ENCODE measurements around the gene USPL1. TPM values are rescaled to one million over a fixed set of nuclear protein-coding genes. Genes with fewer than 3 reads are reported as not detected.

Gene USPL1
- total RNA-seq, 1 experiment from 2014 or later = 14.3 TPM

DNA sequence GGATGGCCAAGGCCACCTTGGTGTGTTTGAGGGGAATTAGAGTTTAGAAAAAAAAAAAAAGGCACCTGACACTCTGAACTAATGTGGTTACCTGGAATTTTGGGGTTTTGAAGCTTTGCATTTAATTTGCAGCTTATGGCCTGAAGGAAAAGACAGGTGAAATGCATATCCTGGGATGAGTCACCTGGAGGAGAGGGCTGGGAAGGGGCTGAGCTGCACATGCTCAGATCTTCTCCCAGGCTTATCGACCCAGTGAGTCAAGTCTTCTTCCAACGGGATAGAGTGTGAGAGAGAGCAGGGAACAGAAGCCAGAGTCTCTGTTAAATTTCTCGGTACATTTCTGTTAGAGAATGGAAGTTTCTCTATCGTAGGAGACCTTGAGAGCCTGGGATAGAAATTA is 88.0 kb downstream of the USPL1 start (continued):
- TF ChIP-seq USF1 (CRISPR knock-in tag; IDR thresholded peaks at IDR 0.05) (no peak), ZNF232 (CRISPR knock-in tag; IDR thresholded peaks at IDR 0.05) (no peak)

- Mint-ChIP-seq H3K4me3 (no peak overlapping the region), H3K36me3 (no peaks in the 10 kb centered on the region), H3K27me3 (ENCODE audit: low read depth) (no peaks in the 10 kb centered on the region), H3K9me3 (peaks cover 3% of the 10 kb centered on the region; the same call in 1 of the 2 replicates), H3K4me1 (peaks cover 15% of the 10 kb centered on the region), H3K27ac (no peak overlapping the region)
- POLR2A ChIA-PET = no interaction called here
- no peak for TF ChIP-seq NFATC4 (CRISPR knock-in tag; IDR thresholded peaks at IDR 0.05)
- TF ChIP-seq NR3C1 (CRISPR knock-in tag; conservative IDR thresholded peaks at IDR 0.05; ENCODE audit: low read depth) = no peak
- TF ChIP-seq FOXJ3 (CRISPR knock-in tag; IDR thresholded peaks at IDR 0.05; ENCODE audit: borderline replicate concordance) = no peak
- TF ChIP-seq FOXK1 (CRISPR knock-in tag; IDR thresholded peaks at IDR 0.05) = no peak
- no peak for TF ChIP-seq STAT6 (CRISPR knock-in tag; conservative IDR thresholded peaks at IDR 0.05; ENCODE audit: low read depth)
- TF ChIP-seq SMAD4 (CRISPR knock-in tag; IDR thresholded peaks at IDR 0.05) = no peak
- no peak for TF ChIP-seq CREB1 (CRISPR knock-in tag; IDR thresholded peaks at IDR 0.05)
- no peak for TF ChIP-seq TP53 (CRISPR knock-in tag; IDR thresholded peaks at IDR 0.05)
- TF ChIP-seq OVOL2 (CRISPR knock-in tag; IDR thresholded peaks at IDR 0.05; ENCODE audit: borderline replicate concordance) = no peak
- no peak for TF ChIP-seq ETV6 (CRISPR knock-in tag; IDR thresholded peaks at IDR 0.05)
- no peak for TF ChIP-seq USF1 (CRISPR knock-in tag; IDR thresholded peaks at IDR 0.05)
- no peak for TF ChIP-seq MXD4 (CRISPR knock-in tag; IDR thresholded peaks at IDR 0.05; ENCODE audit: borderline replicate concordance)
- TF ChIP-seq, protein P1, sequence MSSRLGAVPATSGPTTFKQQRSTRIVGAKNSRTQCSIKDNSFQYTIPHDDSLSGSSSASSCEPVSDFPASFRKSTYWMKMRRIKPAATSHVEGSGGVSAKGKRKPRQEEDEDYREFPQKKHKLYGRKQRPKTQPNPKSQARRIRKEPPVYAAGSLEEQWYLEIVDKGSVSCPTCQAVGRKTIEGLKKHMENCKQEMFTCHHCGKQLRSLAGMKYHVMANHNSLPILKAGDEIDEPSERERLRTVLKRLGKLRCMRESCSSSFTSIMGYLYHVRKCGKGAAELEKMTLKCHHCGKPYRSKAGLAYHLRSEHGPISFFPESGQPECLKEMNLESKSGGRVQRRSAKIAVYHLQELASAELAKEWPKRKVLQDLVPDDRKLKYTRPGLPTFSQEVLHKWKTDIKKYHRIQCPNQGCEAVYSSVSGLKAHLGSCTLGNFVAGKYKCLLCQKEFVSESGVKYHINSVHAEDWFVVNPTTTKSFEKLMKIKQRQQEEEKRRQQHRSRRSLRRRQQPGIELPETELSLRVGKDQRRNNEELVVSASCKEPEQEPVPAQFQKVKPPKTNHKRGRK (CRISPR knock-in tag; IDR thresholded peaks at IDR 0.05; ENCODE audit: borderline replicate concordance) = no peak
- no peak for ATAC-seq
- CTCF ChIA-PET = interaction anchor here (0.7 kb wide), 1 partner anchor 157 kb away, joined by 3 read pairs; no protein-coding TSS in a partner anchor
- no peak for DNase-seq (ENCODE audit: low spot score)
These were observed 90.8 kb downstream of the USPL1 start for GRCh38 chr13:30708541-30708940.

Other genes with a start within 250 kb of the USPL1 start
- 0.13 TPM in 1 of 3 replicates, not detected in the others for gene UBE2L5, start 195.4 kb upstream of the USPL1 start, total RNA-seq (2021)
- 611 to 640 TPM (median 616 TPM) in 3 replicates for gene HMGB1, start 152.0 kb upstream of the USPL1 start, total RNA-seq (2021)
- gene ALOX5AP, start 117.6 kb downstream of the USPL1 start, total RNA-seq (2021) = 0.30 TPM in 1 of 3 replicates, not detected in the others

All from WTC11 (cell line).